ENCODE results near the gene OCA2. TPM values are rescaled to one million over a fixed set of nuclear protein-coding genes. Genes with fewer than 3 reads are reported as not detected.

OCA2 gene
- total and polyA plus RNA-seq, 11 donors, result 0.04 to 0.10 (median 0.07) TPM; not detected in 8

GRCh38 chr15:28114721-28115622, 15.9 kb upstream of the OCA2 start:
- intact Hi-C loops (cut with DNase I), result loop anchor here in 1 of 10 donors (10.0 kb wide), 1 partner anchor 1230 kb away; no protein-coding TSS in a partner anchor
- 88 to 93% (median 91%) methylated on average over 19 to 23 of the region's 23 CpGs for WGBS, 4 donors
- peak in 2 of 5 donors; percentile 2 to 23 for DNase-seq
- H3K4me1 ChIP-seq, result no peaks in the 10 kb centered on the region
- H3K4me3 ChIP-seq, result no peak overlapping the region
- peaks cover 0 to 90% (median 87%) of the 10 kb centered on the region in 9 donors for H3K36me3 ChIP-seq
- H3K9me3 ChIP-seq, result no peaks in the 10 kb centered on the region
- no peaks in the 10 kb centered on the region for H3K27me3 ChIP-seq
- no peak for TF ChIP-seq POLR2A (IDR thresholded peaks at IDR 0.05)
- TF ChIP-seq CTCF (IDR thresholded peaks at IDR 0.05), result no peak
- no peak overlapping the region for H3K27ac ChIP-seq
- peak in 1 of 4 donors; percentile 14 for ATAC-seq

- TF ChIP-seq POLR2A (IDR thresholded peaks at IDR 0.05), result no peak
- no peak for TF ChIP-seq CTCF (IDR thresholded peaks at IDR 0.05)
- WGBS, 4 donors, result 81 to 98% (median 94%) methylated on average over 1 to 4 of the region's 4 CpGs
- DNase-seq (no peak), ATAC-seq (no peak)
- Histone ChIP-seq H3K36me3 (peaks cover 0 to 84% (median 80%) of the 10 kb centered on the region in 9 donors), H3K27ac (no peak overlapping the region), H3K9me3 (no peaks in the 10 kb centered on the region), H3K4me3 (no peak overlapping the region), H3K4me1 (no peaks in the 10 kb centered on the region), H3K27me3 (no peaks in the 10 kb centered on the region)
- intact Hi-C loops (cut with DNase I), result loop anchor here in 1 of 10 donors (10.0 kb wide), 1 partner anchor 1229 kb away; no protein-coding TSS in a partner anchor
These were observed 15.0 kb upstream of the OCA2 start for GRCh38 chr15:28114114-28114455.

DNA sequence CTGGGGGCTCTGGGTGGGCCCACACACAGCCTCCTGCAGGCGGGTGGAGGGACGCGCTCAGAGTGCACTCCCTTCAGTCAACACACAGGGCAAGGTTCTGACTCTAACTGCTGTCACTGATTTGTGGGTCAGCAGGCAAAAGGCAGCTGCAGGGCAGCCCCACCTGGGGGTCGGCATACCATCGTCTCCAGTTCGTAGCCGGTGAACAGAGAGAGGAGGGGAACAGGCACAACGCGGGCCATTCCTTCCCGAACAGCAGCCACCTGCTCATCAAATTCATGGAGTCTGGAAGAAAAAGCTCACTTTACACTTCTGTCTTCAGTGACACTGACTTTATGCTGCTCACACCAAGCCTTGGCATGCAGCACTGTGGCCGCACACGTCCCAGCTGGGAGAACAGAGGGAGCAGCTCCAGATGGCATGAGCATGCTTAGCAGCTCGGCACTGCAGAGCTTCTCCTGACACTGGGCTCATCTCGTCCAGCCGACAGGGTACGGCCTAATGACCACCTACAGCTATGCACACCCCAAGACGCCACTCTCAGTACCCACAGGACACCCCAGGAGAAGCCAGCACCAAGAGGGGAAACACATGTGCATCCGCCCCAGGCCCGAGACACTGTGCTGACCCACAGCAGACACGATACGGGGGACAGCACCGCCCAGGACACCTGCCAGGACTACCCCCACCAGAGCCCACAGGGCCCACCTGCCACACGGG, 14.4 kb upstream of the OCA2 start:
- 94 to 97% (median 96%) methylated on average over 18 to 23 of the region's 23 CpGs for WGBS, 4 donors
- intact Hi-C loops (cut with DNase I), result loop anchor here in 1 of 10 donors (10.0 kb wide), 1 partner anchor 1229 kb away; no protein-coding TSS in a partner anchor
- no peaks in the 10 kb centered on the region for H3K27me3 ChIP-seq
- H3K36me3 ChIP-seq, result peaks cover 0 to 80% (median 75%) of the 10 kb centered on the region in 9 donors
- ATAC-seq (no peak), DNase-seq (peak in 1 of 5 donors; percentile 13)
- no peak overlapping the region for H3K4me3 ChIP-seq
- H3K4me1 ChIP-seq, result no peaks in the 10 kb centered on the region
- TF ChIP-seq CTCF (IDR thresholded peaks at IDR 0.05) (no peak), POLR2A (IDR thresholded peaks at IDR 0.05) (no peak)
- no peak overlapping the region for H3K27ac ChIP-seq
- no peaks in the 10 kb centered on the region for H3K9me3 ChIP-seq

DNA sequence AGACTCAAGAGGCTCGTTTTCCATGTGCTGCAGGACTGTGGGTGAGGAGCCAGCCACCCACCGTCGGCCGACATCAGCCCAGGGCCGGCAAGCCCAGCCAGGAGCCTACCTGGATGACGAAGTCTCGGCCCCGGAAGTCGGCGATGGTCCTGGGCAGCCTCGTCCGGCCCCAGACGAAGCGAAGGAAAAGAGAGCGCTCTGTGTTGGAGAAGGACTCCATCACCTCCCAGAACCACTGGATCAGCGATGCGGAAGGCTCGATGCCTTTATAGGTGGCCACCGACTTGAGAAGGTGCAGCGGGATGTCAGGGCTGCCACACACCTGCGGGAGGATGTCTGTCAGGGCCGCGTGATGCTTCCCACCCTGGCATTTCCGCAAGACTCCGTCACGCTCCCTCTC, 13.8 kb upstream of the OCA2 start:
- 95 to 97% (median 96%) methylated on average over 26 of the region's 26 CpGs for WGBS, 4 donors
- TF ChIP-seq POLR2A (IDR thresholded peaks at IDR 0.05) (no peak), CTCF (IDR thresholded peaks at IDR 0.05) (no peak)
- DNase-seq (peak in 1 of 5 donors; percentile 14), ATAC-seq (no peak)
- H3K27me3 ChIP-seq, result peaks cover 0 to 1% (median 0%) of the 10 kb centered on the region in 9 donors
- no peak overlapping the region for H3K4me3 ChIP-seq
- no peaks in the 10 kb centered on the region for H3K9me3 ChIP-seq
- intact Hi-C loops (cut with DNase I), result loop anchor here in 1 of 10 donors (10.0 kb wide), 1 partner anchor 1228 kb away; no protein-coding TSS in a partner anchor
- no peak overlapping the region for H3K27ac ChIP-seq
- peaks cover 0 to 74% (median 69%) of the 10 kb centered on the region in 9 donors for H3K36me3 ChIP-seq
- H3K4me1 ChIP-seq, result no peaks in the 10 kb centered on the region

Data from heart left ventricle (tissue), 16 donors.